Kidney (tissue), 14 donors: ENCODE results near the gene FANCI. TPM values are rescaled to one million over a fixed set of nuclear protein-coding genes. Genes with fewer than 3 reads are reported as not detected.

Experiments
- DNase-seq, 5 donors: peaks; one replicate each; pipeline ENCODE4 v3.0.0-alpha.2; 2013 to 2020
- FAIRE-seq: peaks from 2 replicates; lab custom pipeline; 2012; peaks lifted over from hg19 to GRCh38; lab: Jason Lieb, UNC
- H3K27ac ChIP-seq, 2 donors: one replicate each; pipeline ENCODE4 v1.7.0; 2013; ENCODE audit warnings: low read depth in 2 of 2, low read length in 2 of 2, inconsistent platforms in 1 of 2
- H3K27me3 ChIP-seq: one replicate; pipeline ENCODE4 v1.7.1; 2013; ENCODE audit warnings: low read length, inconsistent platforms; ENCODE audit not compliant: control insufficient read depth, insufficient read depth
- H3K36me3 ChIP-seq, 3 donors: one replicate each; pipeline versions ENCODE4 v1.7.0 to v1.7.1; 2013; ENCODE audit warnings: low read length in 3 of 3, control low read depth in 1 of 3, inconsistent platforms in 1 of 3; ENCODE audit not compliant: insufficient read depth in 3 of 3, control insufficient read depth in 2 of 3
- H3K4me1 ChIP-seq, 3 donors: one replicate each; pipeline versions ENCODE4 v1.7.0 to v1.7.1; 2013; ENCODE audit warnings: low read length in 3 of 3, inconsistent platforms in 1 of 3, low read depth in 1 of 3; ENCODE audit not compliant: control insufficient read depth in 2 of 3, insufficient read depth in 2 of 3
- H3K4me3 ChIP-seq, 3 donors: one replicate each; pipeline versions ENCODE4 v1.7.0 to v1.8.1; 2013; ENCODE audit warnings: low read length in 3 of 3, control low read depth in 1 of 3, inconsistent platforms in 1 of 3
- H3K9ac ChIP-seq, 3 donors: one replicate each; pipeline versions ENCODE4 v1.7.0 to v1.7.1; 2013; ENCODE audit warnings: low read length in 3 of 3, control low read depth in 1 of 3, inconsistent platforms in 1 of 3
- H3K9me3 ChIP-seq, 3 donors: one replicate each; pipeline versions ENCODE4 v1.7.0 to v1.7.1; 2013; ENCODE audit warnings: low read length in 3 of 3, control low read depth in 1 of 3, inconsistent platforms in 1 of 3; ENCODE audit not compliant: control insufficient read depth in 2 of 3, insufficient read depth in 1 of 3
- CTCF ChIP-seq: IDR thresholded peaks from 3 replicates; pipeline ENCODE4 v1.5.1; 2012; ENCODE audit warnings: mild to moderate bottlenecking, moderate library complexity, borderline replicate concordance; ENCODE audit not compliant: insufficient read depth; ENCODE audit errors: extremely low read depth
- intact Hi-C: fragments of 100-400 bp; cut with DNase I; formaldehyde crosslinking; loops from one replicate; pipeline ENCODE4 v1.11.1; 2022
- polyA plus RNA-seq: library from polyadenylated mRNA; stranded (reverse); fragments of 350-450 nt; fragmentation: Illumina TruSeq; extraction: RNeasy Lipid Tissue Mini Kit (QIAGEN cat#74804); gene quantifications from one replicate; pipeline ENCODE4 v1.2.3, GENCODE V29; 2014; ENCODE audit warnings: low read depth, low replicate concordance; ENCODE audit not compliant: insufficient read depth
- total RNA-seq: library from RNA; stranded (reverse); fragmentation: NEBNext Ultra II Directional; extraction: Animal tissue kit (Norgen Biotek cat#: 25700); gene quantifications from one replicate; pipeline ENCODE4 v1.2.1, GENCODE V29; 2021
- donor health status: control.
- donor health status: control.
- donor health status: control.
- donor health status: control.
- donor health status: control.
- donor health status: DM: yes; HTN: yes; CAD: no.
- donor health status: Normal renal cell carcinoma (clear cell type).

FANCI gene
- total and polyA plus RNA-seq, 2 donors from 2014 or later = 2.4 to 6.6 TPM

DNA sequence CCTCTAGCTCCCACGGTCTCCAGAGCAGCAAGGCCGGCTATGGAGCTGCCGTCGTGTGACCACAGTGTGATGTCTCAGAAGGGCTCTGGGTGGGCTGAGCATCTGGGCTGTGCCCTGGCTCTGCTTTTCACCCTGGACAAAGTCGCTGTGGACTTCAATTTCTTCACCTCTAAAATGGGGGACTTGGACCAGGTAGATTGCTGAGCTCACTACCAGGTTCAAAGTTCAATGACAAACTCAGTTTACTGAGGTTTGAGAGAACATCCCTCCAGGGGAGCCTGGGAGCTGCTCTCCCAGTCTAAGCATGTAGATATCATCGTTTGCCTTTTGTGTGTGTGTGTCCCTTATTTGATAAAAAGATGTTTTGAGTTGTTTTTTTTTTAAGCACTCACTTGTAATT, 47.5 kb upstream of the FANCI start:
- Histone ChIP-seq H3K36me3 (peaks cover 0 to 28% (median 21%) of the 10 kb centered on the region in 3 donors), H3K27ac (no peak overlapping the region), H3K27me3 (no peaks in the 10 kb centered on the region), H3K4me1 (no peaks in the 10 kb centered on the region), H3K4me3 (no peak overlapping the region), H3K9ac (no peak overlapping the region), H3K9me3 (no peaks in the 10 kb centered on the region)
- FAIRE-seq (no peak), DNase-seq (no peak)
- no peak for TF ChIP-seq CTCF
- intact Hi-C loops = no loop called here

GRCh38 chr15:89196994-89197393, 46.8 kb upstream of the FANCI start:
- intact Hi-C loops = no loop called here

GRCh38 chr15:89197503-89197971, 46.2 kb upstream of the FANCI start:
- FAIRE-seq (no peak), DNase-seq (peak in 4 of 5 donors; percentile 35 to 60 (median 54))
- no peak overlapping the region for H3K9ac ChIP-seq
- TF ChIP-seq CTCF = no peak
- no peaks in the 10 kb centered on the region for H3K4me1 ChIP-seq
- no peaks in the 10 kb centered on the region for H3K27me3 ChIP-seq
- H3K36me3 ChIP-seq = peaks cover 0 to 27% (median 19%) of the 10 kb centered on the region in 3 donors
- H3K27ac ChIP-seq = no peak overlapping the region
- no peak overlapping the region for H3K4me3 ChIP-seq
- no peaks in the 10 kb centered on the region for H3K9me3 ChIP-seq
- intact Hi-C loops = no loop called here

More at GRCh38 chr15:89196994-89197393, 46.8 kb upstream of the FANCI start:
- no peaks in the 10 kb centered on the region for H3K4me1 ChIP-seq
- H3K9ac ChIP-seq = no peak overlapping the region
- H3K4me3 ChIP-seq = no peak overlapping the region
- DNase-seq (no peak), FAIRE-seq (no peak)
- no peaks in the 10 kb centered on the region for H3K27me3 ChIP-seq
- H3K36me3 ChIP-seq = peaks cover 0 to 27% (median 20%) of the 10 kb centered on the region in 3 donors
- TF ChIP-seq CTCF = no peak
- H3K9me3 ChIP-seq = no peaks in the 10 kb centered on the region
- no peak overlapping the region for H3K27ac ChIP-seq

GRCh38 chr15:89198196-89198595, 45.6 kb upstream of the FANCI start:
- TF ChIP-seq CTCF = no peak
- no peak overlapping the region for H3K9ac ChIP-seq
- no peak for FAIRE-seq
- peaks cover 0 to 21% (median 12%) of the 10 kb centered on the region in 3 donors for H3K36me3 ChIP-seq
- no peak for DNase-seq
- no peaks in the 10 kb centered on the region for H3K27me3 ChIP-seq
- no peaks in the 10 kb centered on the region for H3K4me1 ChIP-seq
- no peak overlapping the region for H3K27ac ChIP-seq
- intact Hi-C loops = no loop called here
- H3K4me3 ChIP-seq = no peak overlapping the region
- H3K9me3 ChIP-seq = no peaks in the 10 kb centered on the region
